ENCODE results near the gene JADE2. TPM values are rescaled to one million over a fixed set of nuclear protein-coding genes. Genes with fewer than 3 reads are reported as not detected.
A peak's percentile ranks its signal among the peaks of the same experiment; 100 is the strongest.

Gene JADE2
- total RNA-seq, 1 donor from 2014 or later: 25.2 TPM

DNA sequence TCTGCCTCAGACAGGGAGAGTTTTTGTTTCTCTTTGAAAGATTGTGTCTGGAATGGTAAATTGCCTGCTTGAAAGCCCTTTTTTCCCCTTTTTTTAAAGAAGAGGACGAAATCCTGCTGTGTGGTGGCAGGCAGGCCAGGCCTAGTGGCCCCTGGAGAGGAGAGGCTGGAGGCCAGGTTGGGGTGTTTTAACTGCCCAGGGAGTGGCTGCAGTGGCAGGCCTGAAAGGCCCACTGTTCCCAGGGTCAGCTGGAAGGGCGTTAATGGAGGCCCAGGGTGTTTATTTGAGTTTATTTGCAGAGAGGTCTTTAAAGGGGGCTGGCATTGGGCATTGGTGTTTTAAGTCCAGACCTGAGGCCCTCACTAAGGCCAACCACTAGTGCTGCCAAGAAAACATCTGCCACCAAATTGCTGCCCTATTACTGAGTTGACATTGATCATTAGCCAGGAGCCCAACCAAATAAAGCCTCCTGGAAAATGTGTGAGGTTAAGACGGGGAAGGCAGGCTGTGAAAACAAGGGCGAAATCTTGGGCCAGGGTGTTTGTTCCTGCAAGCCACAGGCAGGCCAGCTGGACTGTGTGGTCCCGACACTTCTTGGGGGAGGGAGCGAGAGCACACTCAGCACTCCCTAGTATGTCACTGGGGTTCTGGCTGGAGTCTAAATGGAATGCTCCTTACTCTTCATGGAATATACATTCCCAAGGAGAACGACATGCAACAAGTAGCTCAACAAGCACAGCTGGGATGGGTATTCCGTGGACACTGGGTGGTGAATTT lies 5.0 kb downstream of the JADE2 start:
- Mint-ChIP-seq H3K27ac (peak overlapping the region; percentile 73), H3K27me3 (ENCODE audit: low read depth) (no peaks in the 10 kb centered on the region), H3K4me3 (no peak overlapping the region), H3K4me1 (peaks cover 8% of the 10 kb centered on the region), H3K9me3 (no peaks in the 10 kb centered on the region), H3K36me3 (no peaks in the 10 kb centered on the region)
- TF ChIP-seq, protein P1, sequence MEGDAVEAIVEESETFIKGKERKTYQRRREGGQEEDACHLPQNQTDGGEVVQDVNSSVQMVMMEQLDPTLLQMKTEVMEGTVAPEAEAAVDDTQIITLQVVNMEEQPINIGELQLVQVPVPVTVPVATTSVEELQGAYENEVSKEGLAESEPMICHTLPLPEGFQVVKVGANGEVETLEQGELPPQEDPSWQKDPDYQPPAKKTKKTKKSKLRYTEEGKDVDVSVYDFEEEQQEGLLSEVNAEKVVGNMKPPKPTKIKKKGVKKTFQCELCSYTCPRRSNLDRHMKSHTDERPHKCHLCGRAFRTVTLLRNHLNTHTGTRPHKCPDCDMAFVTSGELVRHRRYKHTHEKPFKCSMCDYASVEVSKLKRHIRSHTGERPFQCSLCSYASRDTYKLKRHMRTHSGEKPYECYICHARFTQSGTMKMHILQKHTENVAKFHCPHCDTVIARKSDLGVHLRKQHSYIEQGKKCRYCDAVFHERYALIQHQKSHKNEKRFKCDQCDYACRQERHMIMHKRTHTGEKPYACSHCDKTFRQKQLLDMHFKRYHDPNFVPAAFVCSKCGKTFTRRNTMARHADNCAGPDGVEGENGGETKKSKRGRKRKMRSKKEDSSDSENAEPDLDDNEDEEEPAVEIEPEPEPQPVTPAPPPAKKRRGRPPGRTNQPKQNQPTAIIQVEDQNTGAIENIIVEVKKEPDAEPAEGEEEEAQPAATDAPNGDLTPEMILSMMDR (IDR thresholded peaks at IDR 0.05; ENCODE audit: unreplicated experiment): no peak
- no peak for DNase-seq (ENCODE audit: low spot score in 2 of 2, unreplicated experiment in 2 of 2)

- peaks cover 5% of the 10 kb centered on the region for H3K36me3 Mint-ChIP-seq
- TF ChIP-seq, protein P1 (IDR thresholded peaks at IDR 0.05; ENCODE audit: unreplicated experiment): no peak
- DNase-seq (ENCODE audit: low spot score in 2 of 2, unreplicated experiment in 2 of 2): no peak
- no peaks in the 10 kb centered on the region for H3K27me3 Mint-ChIP-seq (ENCODE audit: low read depth)
- H3K27ac Mint-ChIP-seq: no peak overlapping the region
- no peaks in the 10 kb centered on the region for H3K9me3 Mint-ChIP-seq
- no peak overlapping the region for H3K4me3 Mint-ChIP-seq
- H3K4me1 Mint-ChIP-seq: peaks cover 4% of the 10 kb centered on the region
Observed at GRCh38 chr5:134533115-134533815, 7.8 kb downstream of the JADE2 start.

DNA sequence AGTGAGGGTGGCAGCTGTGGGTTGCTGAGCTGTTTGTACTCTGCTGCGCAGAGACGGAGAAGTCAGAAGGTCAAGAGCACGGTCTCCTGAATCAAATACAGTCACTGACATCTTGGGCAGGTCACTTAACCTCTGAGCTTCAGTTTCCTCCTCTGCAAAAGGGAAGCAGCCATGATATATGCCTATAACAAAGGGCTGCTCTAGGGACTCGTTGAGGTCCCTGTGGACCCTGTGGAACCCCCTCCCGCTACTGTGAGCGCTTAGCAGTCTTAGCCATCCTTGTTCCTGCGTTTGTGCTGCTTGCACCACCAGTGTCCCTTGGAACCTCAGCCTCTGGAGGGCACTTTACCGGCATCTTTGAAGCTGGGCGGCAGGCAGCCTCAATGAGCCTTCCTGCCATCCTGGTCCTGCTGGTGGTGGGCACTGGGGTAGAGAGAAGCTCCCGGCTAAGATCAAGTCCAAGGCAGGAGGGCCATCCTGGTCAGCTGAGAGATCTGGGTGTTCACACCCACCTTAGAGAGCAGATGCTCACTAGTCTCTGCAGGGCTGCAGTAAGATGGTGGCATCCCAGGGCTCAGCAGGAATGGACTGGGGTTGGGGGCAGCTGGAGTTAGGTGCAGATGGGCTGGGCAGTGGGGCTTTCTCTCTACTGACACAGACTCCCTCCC lies 8.7 kb downstream of the JADE2 start:
- Mint-ChIP-seq H3K36me3 (peaks cover 6% of the 10 kb centered on the region), H3K4me3 (no peak overlapping the region), H3K27ac (no peak overlapping the region), H3K4me1 (peaks cover 3% of the 10 kb centered on the region), H3K9me3 (no peaks in the 10 kb centered on the region), H3K27me3 (ENCODE audit: low read depth) (no peaks in the 10 kb centered on the region)
- no peak for DNase-seq (ENCODE audit: low spot score in 2 of 2, unreplicated experiment in 2 of 2)
- TF ChIP-seq, protein P1 (IDR thresholded peaks at IDR 0.05; ENCODE audit: unreplicated experiment): no peak

DNA sequence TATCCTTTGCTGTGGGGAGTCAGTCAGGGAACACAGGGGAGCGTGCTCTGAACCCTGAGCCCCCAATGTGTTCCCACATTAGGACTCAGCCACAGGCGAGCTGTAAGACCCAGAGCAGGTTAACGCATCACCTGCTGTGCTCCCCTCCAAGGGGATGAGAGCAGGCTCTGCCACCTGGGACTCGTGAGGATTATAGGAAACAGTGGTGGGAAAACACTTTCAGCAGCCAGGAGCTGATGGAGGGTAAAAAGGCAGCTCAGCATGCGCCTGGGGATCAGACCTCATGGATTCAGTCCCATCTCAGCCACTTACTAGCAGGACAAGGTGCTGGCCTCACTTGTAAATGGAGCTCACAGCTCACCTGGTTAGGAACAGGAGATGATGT lies 9.2 kb downstream of the JADE2 start:
- no peak overlapping the region for H3K4me3 Mint-ChIP-seq

GRCh38 chr5:134536876-134537275 lies 11.4 kb downstream of the JADE2 start:
- H3K4me1 Mint-ChIP-seq: no peaks in the 10 kb centered on the region
- H3K27ac Mint-ChIP-seq: no peak overlapping the region
- no peaks in the 10 kb centered on the region for H3K27me3 Mint-ChIP-seq (ENCODE audit: low read depth)
- TF ChIP-seq, protein P1 (IDR thresholded peaks at IDR 0.05; ENCODE audit: unreplicated experiment): no peak
- no peak for DNase-seq (ENCODE audit: low spot score in 2 of 2, unreplicated experiment in 2 of 2)
- H3K9me3 Mint-ChIP-seq: no peaks in the 10 kb centered on the region
- peaks cover 6% of the 10 kb centered on the region for H3K36me3 Mint-ChIP-seq
- no peak overlapping the region for H3K4me3 Mint-ChIP-seq

More for the DNA sequence above, 9.2 kb downstream of the JADE2 start:
- H3K9me3 Mint-ChIP-seq: no peaks in the 10 kb centered on the region
- H3K4me1 Mint-ChIP-seq: peaks cover 3% of the 10 kb centered on the region
- no peaks in the 10 kb centered on the region for H3K27me3 Mint-ChIP-seq (ENCODE audit: low read depth)
- no peak for DNase-seq (ENCODE audit: low spot score in 2 of 2, unreplicated experiment in 2 of 2)
- no peak overlapping the region for H3K27ac Mint-ChIP-seq
- H3K36me3 Mint-ChIP-seq: peaks cover 6% of the 10 kb centered on the region
- TF ChIP-seq, protein P1 (IDR thresholded peaks at IDR 0.05; ENCODE audit: unreplicated experiment): no peak
